Measurements from ENCODE around the gene SVOP. TPM values are rescaled to one million over a fixed set of nuclear protein-coding genes. Genes with fewer than 3 reads are reported as not detected.
A peak's percentile ranks its signal among the peaks of the same experiment; 100 is the strongest.

SVOP gene
- total RNA-seq, 4 donors from 2014 or later: not detected

DNA sequence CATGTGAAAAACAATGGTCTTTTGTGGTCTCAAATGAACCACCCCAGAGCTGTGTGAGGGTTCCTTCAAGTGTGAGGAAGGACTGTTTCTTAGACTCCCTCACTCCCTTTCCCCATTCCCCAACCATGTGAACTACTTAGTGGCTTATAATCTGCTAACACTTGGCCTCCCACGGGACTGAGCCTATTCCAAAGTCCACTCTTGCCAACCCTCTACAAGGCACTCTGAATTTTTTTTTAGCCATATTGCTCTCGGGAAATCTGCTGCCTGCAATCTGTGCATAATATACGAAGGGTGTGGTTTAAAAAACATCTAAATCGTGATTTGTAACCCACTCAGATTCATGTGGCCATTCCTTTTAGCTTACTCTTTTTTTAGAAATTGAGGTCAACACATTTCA lies 2.6 kb downstream of the SVOP start:
- no peak overlapping the region for H3K4me3 ChIP-seq (ENCODE audit: low read depth, poor library complexity, severe bottlenecking)
- intact Hi-C loops (cut with DNase I; ENCODE audit: low total_unique reads): no loop called here
- TF ChIP-seq, protein P1, sequence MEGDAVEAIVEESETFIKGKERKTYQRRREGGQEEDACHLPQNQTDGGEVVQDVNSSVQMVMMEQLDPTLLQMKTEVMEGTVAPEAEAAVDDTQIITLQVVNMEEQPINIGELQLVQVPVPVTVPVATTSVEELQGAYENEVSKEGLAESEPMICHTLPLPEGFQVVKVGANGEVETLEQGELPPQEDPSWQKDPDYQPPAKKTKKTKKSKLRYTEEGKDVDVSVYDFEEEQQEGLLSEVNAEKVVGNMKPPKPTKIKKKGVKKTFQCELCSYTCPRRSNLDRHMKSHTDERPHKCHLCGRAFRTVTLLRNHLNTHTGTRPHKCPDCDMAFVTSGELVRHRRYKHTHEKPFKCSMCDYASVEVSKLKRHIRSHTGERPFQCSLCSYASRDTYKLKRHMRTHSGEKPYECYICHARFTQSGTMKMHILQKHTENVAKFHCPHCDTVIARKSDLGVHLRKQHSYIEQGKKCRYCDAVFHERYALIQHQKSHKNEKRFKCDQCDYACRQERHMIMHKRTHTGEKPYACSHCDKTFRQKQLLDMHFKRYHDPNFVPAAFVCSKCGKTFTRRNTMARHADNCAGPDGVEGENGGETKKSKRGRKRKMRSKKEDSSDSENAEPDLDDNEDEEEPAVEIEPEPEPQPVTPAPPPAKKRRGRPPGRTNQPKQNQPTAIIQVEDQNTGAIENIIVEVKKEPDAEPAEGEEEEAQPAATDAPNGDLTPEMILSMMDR (IDR thresholded peaks at IDR 0.05): no peak
- no peak for TF ChIP-seq POLR2A (IDR thresholded peaks at IDR 0.05)
- 62 to 66% methylated on average over 4 of the region's 4 CpGs for WGBS, 2 donors
- no peak for DNase-seq (ENCODE audit: low spot score in 2 of 2)

- intact Hi-C loops (cut with DNase I; ENCODE audit: low total_unique reads): no loop called here
- no peak for TF ChIP-seq POLR2A (IDR thresholded peaks at IDR 0.05)
- TF ChIP-seq, protein P1 (IDR thresholded peaks at IDR 0.05): no peak
- 71 to 85% methylated on average over 6 of the region's 6 CpGs for WGBS, 2 donors
- peak in 1 of 2 donors; percentile 13 for DNase-seq (ENCODE audit: low spot score in 2 of 2)
- H3K4me3 ChIP-seq (ENCODE audit: low read depth, poor library complexity, severe bottlenecking): no peak overlapping the region
These were observed 3.9 kb downstream of the SVOP start for GRCh38 chr12:109016978-109017377.

DNA sequence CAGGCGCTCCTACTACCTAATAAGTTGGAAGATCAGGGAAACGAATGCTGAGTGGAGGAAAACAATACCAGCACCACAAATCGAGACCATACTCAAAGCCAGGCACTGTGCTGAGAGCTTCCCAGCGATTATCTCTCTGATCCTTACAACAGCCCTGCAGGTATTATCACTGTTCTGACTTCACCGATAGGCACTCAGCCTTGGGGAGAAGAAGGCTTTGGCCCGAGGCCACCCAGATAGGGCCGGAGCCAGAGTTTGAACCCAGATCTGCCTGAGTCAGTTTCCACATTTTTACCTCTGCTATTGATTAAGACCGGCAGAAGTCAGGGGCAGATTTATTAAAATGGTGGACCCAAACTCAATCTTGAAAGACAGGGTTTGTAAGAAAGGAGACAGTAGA lies 4.9 kb downstream of the SVOP start:
- WGBS, 2 donors: 64 to 73% methylated on average over 8 of the region's 8 CpGs
- intact Hi-C loops (cut with DNase I; ENCODE audit: low total_unique reads): no loop called here
- DNase-seq (ENCODE audit: low spot score in 2 of 2): peak in 1 of 2 donors; percentile 21
- TF ChIP-seq POLR2A (IDR thresholded peaks at IDR 0.05): no peak
- TF ChIP-seq, protein P1 (IDR thresholded peaks at IDR 0.05): no peak
- no peak overlapping the region for H3K4me3 ChIP-seq (ENCODE audit: low read depth, poor library complexity, severe bottlenecking)

- 90 to 92% methylated on average over 6 of the region's 6 CpGs for WGBS, 2 donors
- intact Hi-C loops (cut with DNase I; ENCODE audit: low total_unique reads): no loop called here
- peak in 1 of 2 donors; percentile 73 for DNase-seq (ENCODE audit: low spot score in 2 of 2)
These were observed 5.7 kb downstream of the SVOP start for GRCh38 chr12:109014984-109015765.

GRCh38 chr12:109010259-109010658 lies 10.6 kb downstream of the SVOP start:
- TF ChIP-seq POLR2A (IDR thresholded peaks at IDR 0.05): no peak
- TF ChIP-seq, protein P1 (IDR thresholded peaks at IDR 0.05): no peak
- 75 to 77% methylated on average over 2 of the region's 2 CpGs for WGBS, 2 donors
- no peak overlapping the region for H3K4me3 ChIP-seq (ENCODE audit: low read depth, poor library complexity, severe bottlenecking)
- intact Hi-C loops (cut with DNase I; ENCODE audit: low total_unique reads): no loop called here
- DNase-seq (ENCODE audit: low spot score in 2 of 2): no peak

More at GRCh38 chr12:109014984-109015765, 5.7 kb downstream of the SVOP start:
- TF ChIP-seq POLR2A (IDR thresholded peaks at IDR 0.05): no peak
- TF ChIP-seq, protein P1 (IDR thresholded peaks at IDR 0.05): no peak
- H3K4me3 ChIP-seq (ENCODE audit: low read depth, poor library complexity, severe bottlenecking): no peak overlapping the region

Measured in lower leg skin (tissue), 4 donors.